ENCODE measurements around the gene ABCA9.
"Not testable (repeated sequence)": the region's sequence is repeated elsewhere in the genome, so short reads cannot be mapped to it uniquely, and the experiment has no call there.

The ABCA9 gene

GRCh38 chr17:68973098-68973846 lies 87.5 kb downstream of the ABCA9 start:
- no peak for ATAC-seq (replicated peaks)
- Mint-ChIP-seq H3K27ac (no peak overlapping the region), H3K9me3 (peaks cover 3 to 4% of the 10 kb centered on the region in 2 donors), H3K4me1 (peaks cover 2 to 9% of the 10 kb centered on the region in 2 donors), H3K27me3 (no peaks in the 10 kb centered on the region), H3K4me3 (no peak overlapping the region), H3K36me3 (no peaks in the 10 kb centered on the region)
- DNase-seq: no peak

DNA sequence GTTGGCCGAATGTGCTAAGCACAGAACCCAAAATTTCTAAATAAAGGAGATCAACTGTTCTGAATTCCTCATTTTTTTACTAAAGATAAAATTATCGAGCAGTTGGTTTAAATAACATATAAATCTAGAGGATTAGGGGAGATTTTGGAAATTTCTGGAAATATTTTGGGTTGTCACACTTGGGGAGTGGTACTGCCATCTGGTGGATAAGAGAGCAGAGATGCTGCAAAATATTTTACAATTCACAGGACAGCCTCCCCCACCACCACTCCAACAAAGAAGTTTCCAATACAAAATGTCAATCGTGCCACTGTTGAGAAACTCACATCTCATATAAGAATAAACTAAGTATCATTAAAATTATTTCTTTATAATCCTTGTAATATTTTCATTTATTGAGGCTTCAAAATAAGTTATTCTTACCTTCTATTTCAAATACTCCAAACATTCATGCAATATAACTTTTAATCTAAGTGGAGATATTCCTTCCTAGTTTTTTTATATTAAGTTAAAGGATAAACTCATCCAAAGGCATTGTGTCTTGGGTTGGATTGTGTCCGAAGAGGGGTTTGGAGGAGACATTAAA lies 88.5 kb downstream of the ABCA9 start:
- no peaks in the 10 kb centered on the region for H3K36me3 Mint-ChIP-seq
- peaks cover 2 to 9% of the 10 kb centered on the region in 2 donors for H3K4me1 Mint-ChIP-seq
- peaks cover 0 to 8% of the 10 kb centered on the region in 2 donors for H3K27me3 Mint-ChIP-seq
- no peak overlapping the region for H3K27ac Mint-ChIP-seq
- no peak for ATAC-seq (replicated peaks)
- H3K9me3 Mint-ChIP-seq: peaks cover 3 to 4% of the 10 kb centered on the region in 2 donors
- H3K4me3 Mint-ChIP-seq: no peak overlapping the region
- DNase-seq: no peak

DNA sequence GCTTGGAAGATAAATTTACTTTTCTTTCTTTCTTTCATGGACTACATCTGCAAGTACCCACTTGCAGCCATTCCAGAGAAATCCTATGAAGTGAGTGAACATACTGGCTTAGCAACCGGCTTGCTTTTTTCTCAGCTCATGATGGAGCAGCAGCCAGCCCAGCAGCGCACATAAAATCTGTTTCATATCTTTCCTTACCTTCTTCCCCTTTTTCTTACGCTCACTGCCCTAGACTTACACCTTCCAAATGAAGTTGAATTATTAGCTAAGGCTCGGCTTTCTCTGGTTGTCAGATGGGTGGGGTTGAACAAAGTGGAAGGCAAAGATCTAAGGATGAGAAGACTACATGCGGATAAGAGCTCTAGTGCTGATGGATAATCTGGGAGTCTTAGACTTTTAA lies 91.6 kb downstream of the ABCA9 start:
- no peak overlapping the region for H3K4me3 Mint-ChIP-seq
- H3K27me3 Mint-ChIP-seq: peaks cover 0 to 8% of the 10 kb centered on the region in 2 donors
- no peak overlapping the region for H3K27ac Mint-ChIP-seq

GRCh38 chr17:68963958-68964357 lies 96.8 kb downstream of the ABCA9 start:
- Mint-ChIP-seq H3K27me3 (peaks cover 3 to 8% of the 10 kb centered on the region in 2 donors), H3K4me3 (no peak overlapping the region), H3K9me3 (peaks cover 0 to 6% of the 10 kb centered on the region in 2 donors), H3K36me3 (no peaks in the 10 kb centered on the region), H3K4me1 (no peaks in the 10 kb centered on the region), H3K27ac (no peak overlapping the region)
- no peak for DNase-seq
- ATAC-seq (replicated peaks): no peak

More for the DNA sequence above, 91.6 kb downstream of the ABCA9 start:
- ATAC-seq (replicated peaks) (no peak), DNase-seq (no peak)
- no peaks in the 10 kb centered on the region for H3K36me3 Mint-ChIP-seq
- H3K4me1 Mint-ChIP-seq: peaks cover 2 to 9% of the 10 kb centered on the region in 2 donors
- H3K9me3 Mint-ChIP-seq: peaks cover 0 to 2% of the 10 kb centered on the region in 2 donors

GRCh38 chr17:68961214-68961882 lies 99.4 kb downstream of the ABCA9 start:
- Mint-ChIP-seq H3K27me3 (peaks cover 0 to 3% of the 10 kb centered on the region in 2 donors), H3K4me1 (no peaks in the 10 kb centered on the region), H3K36me3 (no peaks in the 10 kb centered on the region), H3K9me3 (peaks cover 0 to 7% of the 10 kb centered on the region in 2 donors), H3K4me3 (no peak overlapping the region), H3K27ac (no peak overlapping the region)
- ATAC-seq (replicated peaks): no peak
- DNase-seq: no peak

DNA sequence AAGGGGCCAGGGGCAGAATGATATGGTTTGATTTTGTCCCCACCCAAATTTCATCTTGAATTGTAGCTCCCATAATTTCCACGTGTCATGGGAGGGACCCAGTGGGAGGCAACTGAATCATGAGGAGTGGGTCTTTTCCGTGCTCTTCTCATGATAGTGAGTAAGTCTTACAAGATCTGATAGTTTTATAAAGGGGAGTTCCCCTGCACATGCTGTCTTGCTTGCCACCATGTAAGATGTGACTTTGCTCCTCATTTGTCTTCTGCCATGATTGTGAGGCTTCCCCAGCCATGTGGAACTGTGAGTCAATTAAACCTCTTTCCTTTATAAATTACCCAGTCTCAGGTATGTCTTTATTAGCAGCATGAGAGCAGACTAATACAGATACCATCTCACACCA lies 101.6 kb downstream of the ABCA9 start:
- not testable (repeated sequence) for ATAC-seq (replicated peaks); H3K4me1 Mint-ChIP-seq; DNase-seq; H3K27me3 Mint-ChIP-seq; H3K36me3 Mint-ChIP-seq; H3K4me3 Mint-ChIP-seq; H3K27ac Mint-ChIP-seq; H3K9me3 Mint-ChIP-seq

GRCh38 chr17:68957944-68958343 lies 102.8 kb downstream of the ABCA9 start:
- H3K9me3 Mint-ChIP-seq: peaks cover 0 to 4% of the 10 kb centered on the region in 2 donors
- H3K27ac Mint-ChIP-seq: no peak overlapping the region
- no peaks in the 10 kb centered on the region for H3K27me3 Mint-ChIP-seq
- no peak overlapping the region for H3K4me3 Mint-ChIP-seq
- DNase-seq (no peak), ATAC-seq (replicated peaks) (no peak)
- no peaks in the 10 kb centered on the region for H3K4me1 Mint-ChIP-seq
- H3K36me3 Mint-ChIP-seq: no peaks in the 10 kb centered on the region

- Mint-ChIP-seq H3K4me1 (no peaks in the 10 kb centered on the region), H3K27me3 (no peaks in the 10 kb centered on the region), H3K27ac (no peak within 1 kb of the TSS), H3K9me3 (peaks cover 0 to 4% of the 10 kb centered on the region in 2 donors), H3K36me3 (no peaks in the 10 kb centered on the region), H3K4me3 (no peak within 1 kb of the TSS)
- DNase-seq (no peak), ATAC-seq (replicated peaks) (no peak)
Measured at GRCh38 chr17:68955181-68955841, 105.4 kb downstream of the ABCA9 start, which contains the start of gene ABCA8. TSS of gene ABCA8 (minus strand) at chr17:68955392. CDS start at chr17:68942034, 13,358 bp downstream.

DNA sequence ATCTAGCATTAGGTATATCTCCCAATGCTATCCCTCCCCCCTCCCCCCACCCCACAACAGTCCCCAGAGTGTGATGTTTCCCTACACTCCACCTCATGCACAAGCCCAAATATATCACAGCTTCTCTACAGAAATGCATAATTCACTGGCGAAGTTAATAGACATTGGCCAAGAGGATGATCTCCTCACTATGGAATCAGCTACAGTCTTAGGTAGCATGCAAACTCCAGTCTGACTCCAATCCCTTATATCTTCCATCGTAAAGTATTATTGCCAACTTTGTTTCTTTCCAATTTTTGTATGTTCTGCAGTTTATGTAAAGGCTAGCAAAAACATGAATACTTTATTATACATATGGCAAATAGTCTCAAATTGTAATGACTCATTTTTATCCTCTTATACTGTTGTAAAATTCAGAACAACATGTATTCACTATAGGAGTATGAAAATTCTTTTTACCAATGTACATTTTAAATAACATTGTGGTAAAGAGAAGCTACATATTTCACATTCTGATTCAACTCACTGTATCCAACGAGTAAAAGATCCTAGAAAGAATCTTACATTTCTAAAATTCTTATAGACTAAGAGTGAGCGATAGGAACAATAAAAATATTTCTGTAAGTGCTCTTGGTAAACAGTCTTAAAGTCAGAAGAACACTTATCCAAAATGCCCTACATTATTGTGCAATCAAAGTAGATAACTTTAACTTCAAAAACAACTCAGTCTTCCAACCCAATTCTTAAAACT lies 106.4 kb downstream of the ABCA9 start:
- Mint-ChIP-seq H3K36me3 (no peaks in the 10 kb centered on the region), H3K4me3 (no peak overlapping the region), H3K27me3 (no peaks in the 10 kb centered on the region)

DNA sequence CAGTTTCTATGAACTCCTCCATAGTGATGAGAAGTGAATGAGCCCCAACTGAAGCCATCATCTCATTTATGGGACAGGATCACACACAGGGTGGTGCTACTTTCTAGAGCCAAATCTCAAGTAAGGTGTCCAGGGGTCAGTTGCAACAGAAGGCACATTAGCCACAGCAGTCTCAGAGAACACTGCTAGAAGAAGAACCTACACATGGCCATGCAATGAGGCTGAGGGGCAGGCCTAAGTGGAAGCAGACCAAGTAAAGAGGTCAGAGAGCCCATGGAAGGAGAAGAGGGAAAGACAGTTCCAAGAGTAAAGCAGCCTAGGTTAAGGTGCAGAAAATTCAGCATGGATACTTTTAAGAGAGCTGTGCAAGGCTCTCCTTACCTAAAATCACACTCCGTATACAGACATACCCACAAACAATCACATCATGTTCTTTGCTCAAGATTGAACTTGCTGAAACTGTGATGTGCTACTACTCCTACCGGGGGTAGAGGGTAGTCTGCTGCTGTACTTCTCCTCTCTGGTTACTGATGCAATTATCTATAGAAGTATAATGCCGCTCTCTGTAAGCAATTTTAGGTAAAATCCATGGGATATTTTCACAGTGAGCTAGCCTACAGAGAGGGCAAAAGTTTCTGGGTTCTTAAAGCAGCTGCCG lies 107.3 kb downstream of the ABCA9 start:
- Mint-ChIP-seq H3K27me3 (no peaks in the 10 kb centered on the region), H3K4me3 (no peak overlapping the region), H3K27ac (no peak overlapping the region), H3K4me1 (no peaks in the 10 kb centered on the region), H3K36me3 (no peaks in the 10 kb centered on the region), H3K9me3 (no peaks in the 10 kb centered on the region)
- ATAC-seq (replicated peaks) (no peak), DNase-seq (no peak)

More for the DNA sequence above, 106.4 kb downstream of the ABCA9 start:
- H3K4me1 Mint-ChIP-seq: no peaks in the 10 kb centered on the region
- peaks cover 0 to 4% of the 10 kb centered on the region in 2 donors for H3K9me3 Mint-ChIP-seq
- DNase-seq (no peak), ATAC-seq (replicated peaks) (no peak)
- no peak overlapping the region for H3K27ac Mint-ChIP-seq

GRCh38 chr17:68950725-68951124 lies 110.0 kb downstream of the ABCA9 start:
- no peak overlapping the region for H3K4me3 Mint-ChIP-seq
- no peaks in the 10 kb centered on the region for H3K4me1 Mint-ChIP-seq
- H3K9me3 Mint-ChIP-seq: peaks cover 3% of the 10 kb centered on the region in 2 donors
- ATAC-seq (replicated peaks) (no peak), DNase-seq (no peak)
- no peaks in the 10 kb centered on the region for H3K36me3 Mint-ChIP-seq
- no peak overlapping the region for H3K27ac Mint-ChIP-seq
- no peaks in the 10 kb centered on the region for H3K27me3 Mint-ChIP-seq

DNA sequence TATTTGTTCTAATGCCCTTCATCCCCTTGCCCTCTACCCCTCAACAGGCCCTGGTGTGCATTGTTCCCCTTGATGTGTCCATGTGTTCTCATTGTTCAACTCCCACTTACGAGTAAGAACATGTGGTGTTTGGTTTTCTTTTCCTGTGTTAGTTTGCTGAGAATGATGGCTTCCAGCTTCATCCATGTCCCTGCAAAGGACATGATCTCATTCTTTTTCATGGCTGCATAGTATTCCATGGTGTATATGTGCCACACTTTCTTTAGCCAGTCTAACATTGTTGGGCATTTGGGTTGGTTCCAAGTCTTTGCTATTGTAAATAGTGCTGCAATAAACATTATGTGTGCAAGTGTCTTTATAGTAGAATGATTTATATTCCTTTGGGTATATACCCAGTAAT lies 112.9 kb downstream of the ABCA9 start:
- not testable (repeated sequence) for H3K27me3 Mint-ChIP-seq; DNase-seq; H3K4me3 Mint-ChIP-seq; H3K36me3 Mint-ChIP-seq; ATAC-seq (replicated peaks); H3K9me3 Mint-ChIP-seq; H3K4me1 Mint-ChIP-seq
- peak overlapping the region; percentile 11 for H3K27ac Mint-ChIP-seq

GRCh38 chr17:68944435-68945035 lies 116.2 kb downstream of the ABCA9 start:
- H3K4me3 Mint-ChIP-seq: no peak overlapping the region
- no peaks in the 10 kb centered on the region for H3K4me1 Mint-ChIP-seq
- no peaks in the 10 kb centered on the region for H3K36me3 Mint-ChIP-seq
- H3K27ac Mint-ChIP-seq: no peak overlapping the region
- no peak for ATAC-seq (replicated peaks)
- DNase-seq: no peak
- peaks cover 0 to 10% of the 10 kb centered on the region in 2 donors for H3K27me3 Mint-ChIP-seq
- H3K9me3 Mint-ChIP-seq: peaks cover 3 to 5% of the 10 kb centered on the region in 2 donors
